HUES6 (cell line): ENCODE data around the gene RELB.
"Not testable (repeated sequence)": the region's sequence is repeated elsewhere in the genome, so short reads cannot be mapped to it uniquely, and the experiment has no call there.

ENCODE experiments used
- H3K27ac ChIP-seq: 2 replicates; pipeline ENCODE4 v1.7.0; 2013; ENCODE audit warnings: low read depth, mild to moderate bottlenecking, low read length, inconsistent platforms
- H3K27me3 ChIP-seq: 2 replicates; pipeline ENCODE4 v1.6.1; 2013; ENCODE audit warnings: low read length; ENCODE audit not compliant: control insufficient read depth, insufficient read depth
- H3K36me3 ChIP-seq: 2 replicates; pipeline ENCODE4 v1.6.1; 2013; ENCODE audit warnings: low read length; ENCODE audit not compliant: control insufficient read depth, insufficient read depth
- H3K4me1 ChIP-seq: 2 replicates; pipeline ENCODE4 v1.6.1; 2013; ENCODE audit warnings: low read length; ENCODE audit not compliant: control insufficient read depth, insufficient read depth
- H3K4me3 ChIP-seq: 2 replicates; pipeline ENCODE4 v1.5.1; 2013; ENCODE audit warnings: low read depth, low read length
- H3K9ac ChIP-seq: one replicate; pipeline ENCODE4 v1.6.1; 2013; ENCODE audit warnings: mild to moderate bottlenecking, low read length
- H3K9me3 ChIP-seq: 2 replicates; pipeline ENCODE4 v1.6.1; 2013; ENCODE audit warnings: low read depth, low read length; ENCODE audit not compliant: control insufficient read depth, insufficient read depth

RELB gene

DNA sequence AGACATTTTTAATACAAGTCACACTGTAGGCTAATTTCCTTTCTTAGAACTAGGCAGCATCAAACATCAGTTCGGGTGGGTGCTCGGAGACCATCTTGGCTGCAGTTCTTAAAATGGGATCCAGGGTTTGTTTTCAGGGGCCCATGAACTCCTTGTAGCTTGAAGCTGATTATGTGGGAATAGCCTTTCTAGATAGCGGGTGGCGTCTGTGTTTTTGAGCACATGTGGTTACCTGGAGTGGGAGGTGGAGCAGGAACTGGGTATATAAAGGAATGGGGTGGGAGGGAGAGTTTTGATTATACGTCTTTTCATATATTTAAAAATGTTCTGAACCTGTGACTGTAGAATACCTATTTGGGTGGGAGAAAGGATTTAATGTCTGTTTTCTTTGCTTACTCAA, 33.1 kb upstream of the RELB start:
- no peak overlapping the region for H3K27ac ChIP-seq
- no peak overlapping the region for H3K9ac ChIP-seq
- no peaks in the 10 kb centered on the region for H3K9me3 ChIP-seq
- no peaks in the 10 kb centered on the region for H3K27me3 ChIP-seq
- H3K4me1 ChIP-seq: no peaks in the 10 kb centered on the region
- no peak overlapping the region for H3K4me3 ChIP-seq
- peaks cover 34% of the 10 kb centered on the region for H3K36me3 ChIP-seq

DNA sequence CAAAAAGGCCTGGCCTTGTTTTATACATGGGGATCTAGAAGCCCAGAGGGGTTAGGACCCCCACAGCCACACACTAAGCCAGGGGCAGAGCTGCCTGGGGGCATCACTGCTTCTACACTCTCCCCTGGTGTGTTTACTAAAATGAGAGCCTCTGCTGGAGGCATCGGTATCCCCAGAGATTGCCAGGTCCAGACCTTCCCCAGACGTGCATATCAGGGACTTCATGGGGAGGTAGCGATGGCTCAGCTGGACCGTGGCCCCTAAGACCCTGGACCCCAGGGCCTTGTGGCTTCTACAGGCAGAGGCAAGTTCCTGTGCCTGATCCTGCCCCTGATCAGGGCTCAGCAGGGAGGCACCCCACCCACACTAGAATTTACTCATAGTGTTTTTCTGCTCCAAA, 32.6 kb upstream of the RELB start:
- no peak overlapping the region for H3K27ac ChIP-seq
- no peaks in the 10 kb centered on the region for H3K4me1 ChIP-seq
- no peak overlapping the region for H3K9ac ChIP-seq
- H3K27me3 ChIP-seq: no peaks in the 10 kb centered on the region
- H3K36me3 ChIP-seq: peaks cover 38% of the 10 kb centered on the region
- H3K9me3 ChIP-seq: no peaks in the 10 kb centered on the region
- no peak overlapping the region for H3K4me3 ChIP-seq

DNA sequence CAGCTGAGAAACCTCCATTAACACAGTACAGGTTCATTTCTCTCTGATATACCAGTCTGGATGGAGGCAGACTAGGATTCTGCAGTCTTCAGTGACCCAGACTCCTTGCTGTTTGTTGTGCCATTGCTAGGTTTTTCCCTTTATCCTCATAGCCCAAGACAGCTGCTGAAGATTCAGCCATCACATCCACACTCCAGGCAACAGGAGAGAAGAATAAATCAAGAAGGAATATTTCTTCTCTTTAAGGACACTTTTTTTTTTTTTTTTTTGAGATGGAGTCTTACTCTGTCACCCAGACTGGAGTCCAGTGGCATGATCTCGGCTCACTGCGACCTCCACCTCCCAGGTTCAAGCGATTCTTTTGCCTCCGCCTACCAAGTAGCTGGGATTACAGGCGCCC, 31.8 kb upstream of the RELB start:
- Histone ChIP-seq H3K27ac (no peak overlapping the region), H3K27me3 (no peaks in the 10 kb centered on the region), H3K36me3 (peaks cover 43% of the 10 kb centered on the region), H3K9me3 (no peaks in the 10 kb centered on the region), H3K4me3 (no peak overlapping the region), H3K4me1 (no peaks in the 10 kb centered on the region), H3K9ac (no peak overlapping the region)

DNA sequence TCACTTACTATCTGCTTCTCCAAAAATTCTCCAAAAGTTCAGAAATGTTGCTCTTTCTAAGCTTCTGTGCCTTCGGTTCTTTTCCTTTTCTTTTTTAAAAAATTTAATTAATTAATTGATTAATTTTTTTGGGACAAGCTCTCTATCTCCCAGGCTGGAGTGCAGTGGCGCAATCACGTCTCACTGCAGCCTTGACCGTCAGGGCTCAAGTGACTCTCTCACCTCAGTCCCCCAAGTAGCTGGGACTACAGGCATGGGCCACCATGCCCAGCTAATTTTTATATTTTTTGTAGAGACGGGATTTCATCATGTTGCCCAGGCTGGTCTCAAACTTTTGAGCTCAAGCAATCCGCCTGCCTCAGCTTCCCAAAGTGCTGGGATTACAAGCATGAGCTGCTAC, 29.8 kb upstream of the RELB start:
- H3K9me3 ChIP-seq, H3K9ac ChIP-seq, H3K27me3 ChIP-seq, H3K27ac ChIP-seq, H3K4me1 ChIP-seq, H3K4me3 ChIP-seq: not testable (repeated sequence)
- peaks cover 53% of the 10 kb centered on the region for H3K36me3 ChIP-seq

DNA sequence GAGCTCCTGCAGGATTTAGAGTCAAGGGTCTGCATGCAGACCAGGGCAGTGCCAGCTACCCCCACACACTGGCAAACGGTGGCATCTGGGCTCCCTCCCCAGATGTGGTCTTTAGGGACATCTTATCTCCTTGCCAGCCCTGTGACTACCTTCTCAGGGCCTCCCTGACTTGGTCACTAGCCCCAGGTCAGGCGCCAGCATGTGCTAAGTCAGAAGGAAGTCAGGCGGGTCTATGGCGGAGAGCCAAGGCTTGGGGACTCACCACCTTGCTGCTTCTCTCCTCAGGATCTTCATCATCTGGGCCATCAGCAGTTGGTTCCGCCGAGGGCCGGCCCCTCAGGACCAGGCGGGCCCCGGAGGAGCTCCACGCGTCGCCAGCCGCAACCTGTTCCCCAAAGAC, 28.5 kb upstream of the RELB start:
- no peak overlapping the region for H3K27ac ChIP-seq
- no peaks in the 10 kb centered on the region for H3K27me3 ChIP-seq
- H3K4me3 ChIP-seq: no peak overlapping the region
- H3K4me1 ChIP-seq: no peaks in the 10 kb centered on the region
- no peak overlapping the region for H3K9ac ChIP-seq
- no peaks in the 10 kb centered on the region for H3K9me3 ChIP-seq
- peaks cover 58% of the 10 kb centered on the region for H3K36me3 ChIP-seq

DNA sequence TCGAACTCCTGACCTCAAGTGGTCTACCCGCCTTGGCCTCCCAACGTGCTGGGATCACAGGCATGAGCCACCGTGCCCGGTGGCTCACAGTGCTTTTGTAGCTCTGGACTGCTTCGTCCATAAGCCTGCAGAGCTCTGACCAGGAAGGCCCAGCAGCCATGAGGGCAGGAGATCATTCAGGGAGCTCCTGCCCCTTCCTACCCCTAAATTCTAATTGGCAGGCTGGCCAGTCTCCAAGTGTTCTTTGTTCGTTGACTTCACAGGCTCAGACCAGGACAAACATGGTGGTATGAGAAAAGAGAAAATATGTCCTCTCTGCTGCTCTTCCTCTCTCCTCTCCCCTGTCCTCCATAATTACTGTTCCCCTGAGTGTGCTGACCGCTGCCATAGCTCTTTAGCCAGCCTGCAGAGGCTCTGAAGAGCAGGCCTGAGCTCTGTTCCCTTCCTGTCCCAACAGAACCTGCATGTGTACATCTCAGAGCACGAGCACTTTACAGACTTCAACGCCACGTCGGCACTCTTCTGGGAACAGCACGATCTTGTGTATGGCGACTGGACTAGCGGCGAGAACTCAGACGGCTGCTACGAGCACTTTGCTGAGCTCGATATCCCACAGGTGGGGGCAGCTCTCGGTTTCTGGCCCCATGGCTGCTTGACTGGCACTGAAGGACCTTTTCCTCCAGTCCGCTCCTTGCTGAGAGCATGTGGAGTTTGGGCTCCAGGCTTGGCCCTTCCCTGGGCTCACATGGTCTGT, 27.1 kb upstream of the RELB start:
- Histone ChIP-seq H3K4me1 (no peaks in the 10 kb centered on the region), H3K9me3 (no peaks in the 10 kb centered on the region), H3K4me3 (no peak overlapping the region), H3K9ac (no peak overlapping the region), H3K27me3 (no peaks in the 10 kb centered on the region), H3K27ac (no peak overlapping the region), H3K36me3 (peaks cover 68% of the 10 kb centered on the region)

DNA sequence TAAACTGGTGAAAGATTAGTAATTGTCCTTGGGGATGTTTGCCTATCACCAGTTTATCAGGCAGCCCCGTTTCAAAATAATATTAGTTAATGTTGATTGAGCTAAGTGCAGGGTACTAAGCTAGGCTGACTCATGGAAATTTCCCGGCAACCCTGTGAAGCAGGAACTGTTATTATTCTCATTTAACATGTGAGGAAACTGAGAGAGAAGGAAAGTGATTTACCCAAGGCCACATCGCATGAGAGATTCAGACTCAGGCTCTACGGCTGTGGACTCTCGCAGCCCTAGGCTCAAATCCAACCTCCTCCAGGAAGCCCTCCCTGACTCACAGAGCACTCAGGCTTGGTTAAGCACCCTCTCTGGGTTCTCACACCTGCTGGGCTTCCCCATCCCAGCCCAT, 26.4 kb upstream of the RELB start:
- Histone ChIP-seq H3K4me1 (no peaks in the 10 kb centered on the region), H3K36me3 (peaks cover 71% of the 10 kb centered on the region), H3K9me3 (no peaks in the 10 kb centered on the region), H3K9ac (no peak overlapping the region), H3K27me3 (no peaks in the 10 kb centered on the region), H3K27ac (no peak overlapping the region), H3K4me3 (no peak overlapping the region)

DNA sequence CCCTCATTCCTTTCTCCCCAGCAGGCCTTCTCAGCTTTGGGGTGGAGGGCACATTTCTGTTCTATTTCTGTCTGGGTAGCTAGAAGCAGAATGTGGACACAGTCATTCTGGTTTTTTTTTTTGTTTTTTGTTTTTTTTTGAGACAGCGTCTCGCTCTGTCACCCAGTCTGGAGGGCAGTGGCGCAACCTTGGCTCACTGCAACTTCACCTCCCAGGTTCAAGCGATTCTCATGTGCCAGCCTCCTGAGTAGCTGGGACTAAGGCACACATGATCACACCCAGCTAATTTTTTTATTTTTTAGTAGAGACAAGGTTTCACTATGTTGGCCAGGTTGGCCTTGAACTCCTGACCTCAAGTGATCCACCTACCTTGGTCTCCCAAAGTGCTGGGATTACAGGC, 25.8 kb upstream of the RELB start:
- H3K27ac ChIP-seq: no peak overlapping the region
- H3K9ac ChIP-seq: no peak overlapping the region
- H3K4me1 ChIP-seq: no peaks in the 10 kb centered on the region
- no peaks in the 10 kb centered on the region for H3K27me3 ChIP-seq
- no peaks in the 10 kb centered on the region for H3K9me3 ChIP-seq
- peaks cover 71% of the 10 kb centered on the region for H3K36me3 ChIP-seq
- H3K4me3 ChIP-seq: no peak overlapping the region

DNA sequence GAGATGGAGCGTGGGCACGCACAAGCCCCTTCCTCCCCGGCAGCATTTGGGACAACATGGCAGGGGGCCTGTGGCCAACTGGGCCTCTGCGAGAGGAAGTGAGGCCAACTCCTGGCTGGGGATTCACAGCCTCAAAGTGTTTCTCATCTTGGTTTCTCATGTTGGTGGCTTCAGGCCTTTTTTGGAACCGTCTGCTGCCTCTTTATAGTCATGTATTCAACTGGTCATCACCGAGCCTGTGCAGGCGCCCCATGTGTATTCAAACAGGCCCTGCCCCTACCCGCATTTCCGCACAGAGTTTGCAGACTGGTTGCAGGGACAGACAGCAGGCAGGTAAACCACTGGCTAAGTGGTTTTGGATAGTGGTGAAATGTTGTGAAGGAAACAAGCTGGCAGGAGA, 17.3 kb upstream of the RELB start:
- no peak overlapping the region for H3K4me3 ChIP-seq
- H3K36me3 ChIP-seq: peaks cover 78% of the 10 kb centered on the region

DNA sequence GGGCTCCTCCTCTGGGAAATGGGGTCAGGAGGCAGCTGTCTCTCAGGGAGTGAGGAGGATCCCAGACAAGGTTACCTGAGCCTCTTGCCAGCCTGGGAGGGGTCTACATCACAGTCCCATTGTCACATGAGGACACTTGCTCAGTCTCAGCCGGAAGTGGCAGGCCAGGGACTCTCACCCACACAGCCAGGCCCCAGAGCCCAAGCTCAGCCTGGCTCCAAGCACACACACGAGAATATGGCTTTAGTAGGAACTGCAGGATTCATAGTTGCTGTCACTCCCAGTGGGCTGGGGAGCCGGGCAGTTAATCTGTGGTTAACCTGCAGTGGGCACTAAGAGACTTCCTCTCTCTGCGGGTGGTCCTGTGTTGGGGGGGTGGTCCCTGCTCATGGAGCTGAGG, 15.8 kb upstream of the RELB start:
- Histone ChIP-seq H3K27ac (no peak overlapping the region), H3K4me1 (no peaks in the 10 kb centered on the region), H3K27me3 (no peaks in the 10 kb centered on the region), H3K9ac (no peak overlapping the region), H3K36me3 (peaks cover 78% of the 10 kb centered on the region), H3K9me3 (no peaks in the 10 kb centered on the region), H3K4me3 (no peak overlapping the region)

More for the DNA sequence above, 17.3 kb upstream of the RELB start:
- Histone ChIP-seq H3K27me3 (no peaks in the 10 kb centered on the region), H3K9ac (no peak overlapping the region), H3K9me3 (no peaks in the 10 kb centered on the region), H3K27ac (no peak overlapping the region), H3K4me1 (no peaks in the 10 kb centered on the region)

DNA sequence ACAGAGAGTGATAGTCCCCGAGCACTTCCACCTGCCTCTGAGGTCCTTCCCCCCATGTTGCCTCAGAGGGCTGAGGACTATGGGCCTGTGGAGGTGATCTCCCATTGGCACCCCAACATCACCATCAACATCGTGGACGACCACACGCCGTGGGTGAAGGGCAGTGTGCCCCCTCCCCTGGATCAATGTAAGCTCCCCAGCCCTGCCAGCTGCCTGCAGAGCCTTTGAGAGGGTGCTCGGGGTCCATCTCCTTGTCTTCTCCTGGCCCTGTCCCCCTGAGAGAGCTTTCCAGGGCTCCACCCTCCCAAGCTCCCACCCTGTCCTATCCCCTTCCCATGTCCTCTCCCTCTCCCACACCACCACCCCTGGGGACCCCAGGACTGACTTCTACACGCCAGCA, 14.9 kb upstream of the RELB start:
- H3K36me3 ChIP-seq: peaks cover 83% of the 10 kb centered on the region
- H3K9ac ChIP-seq: no peak overlapping the region
- H3K27me3 ChIP-seq: no peaks in the 10 kb centered on the region
- H3K27ac ChIP-seq: no peak overlapping the region
- no peak overlapping the region for H3K4me3 ChIP-seq
- no peaks in the 10 kb centered on the region for H3K4me1 ChIP-seq
- H3K9me3 ChIP-seq: no peaks in the 10 kb centered on the region
